Stimulated activated CD4-positive, alpha-beta T cell treated with anti-CD3 and anti-CD28 coated beads, Interleukin-12 subunit alpha, Interleukin-12 subunit beta, amount 100 ng/mL, for 48 hours (primary cell): ENCODE measurements around the gene SLC24A4.

Experiments used
- DNase-seq, 3 donors: peaks; one replicate each; pipeline ENCODE4 v3.0.0-alpha.2; 2020; ENCODE audit warnings: low read depth in 2 of 3, low spot score in 1 of 3

The SLC24A4 gene

DNA sequence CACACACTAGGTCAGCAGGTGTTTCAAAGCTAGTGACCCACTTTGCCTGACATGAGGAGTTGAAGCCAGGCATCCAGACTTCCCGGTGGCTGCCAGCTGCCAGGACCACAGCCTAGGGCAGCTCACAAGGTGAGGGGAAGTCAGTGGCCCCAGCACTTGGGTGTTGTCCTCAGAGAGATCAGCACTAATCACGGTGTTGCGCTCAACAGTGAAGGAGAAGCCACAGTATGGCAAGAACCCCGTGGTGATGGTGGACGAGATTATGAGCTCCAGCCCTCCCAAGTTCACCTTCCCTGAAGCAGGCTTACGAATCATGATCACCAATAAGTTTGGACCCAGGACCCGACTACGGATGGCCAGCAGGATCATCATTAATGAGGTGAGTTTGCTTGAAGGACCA lies 130.7 kb downstream of the SLC24A4 start:
- DNase-seq: no peak

DNA sequence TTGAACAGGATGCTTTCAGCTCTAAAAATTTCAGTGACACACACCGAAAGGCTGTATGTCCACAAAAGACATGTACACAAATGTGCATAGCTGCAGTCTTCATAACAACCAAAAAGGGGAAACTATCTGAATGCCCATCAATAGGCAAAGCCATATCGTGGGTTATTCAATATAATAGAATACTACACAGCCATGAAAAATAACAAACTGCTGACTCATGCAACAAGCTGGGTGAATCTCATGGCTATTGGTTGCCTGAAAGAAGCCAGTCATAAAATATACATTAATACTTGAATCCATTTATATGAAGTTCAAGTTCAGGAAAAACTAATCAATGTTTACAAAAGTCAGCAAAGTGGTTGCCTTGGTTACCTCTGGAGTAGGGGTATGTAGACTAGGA lies 132.3 kb downstream of the SLC24A4 start:
- DNase-seq: no peak

DNA sequence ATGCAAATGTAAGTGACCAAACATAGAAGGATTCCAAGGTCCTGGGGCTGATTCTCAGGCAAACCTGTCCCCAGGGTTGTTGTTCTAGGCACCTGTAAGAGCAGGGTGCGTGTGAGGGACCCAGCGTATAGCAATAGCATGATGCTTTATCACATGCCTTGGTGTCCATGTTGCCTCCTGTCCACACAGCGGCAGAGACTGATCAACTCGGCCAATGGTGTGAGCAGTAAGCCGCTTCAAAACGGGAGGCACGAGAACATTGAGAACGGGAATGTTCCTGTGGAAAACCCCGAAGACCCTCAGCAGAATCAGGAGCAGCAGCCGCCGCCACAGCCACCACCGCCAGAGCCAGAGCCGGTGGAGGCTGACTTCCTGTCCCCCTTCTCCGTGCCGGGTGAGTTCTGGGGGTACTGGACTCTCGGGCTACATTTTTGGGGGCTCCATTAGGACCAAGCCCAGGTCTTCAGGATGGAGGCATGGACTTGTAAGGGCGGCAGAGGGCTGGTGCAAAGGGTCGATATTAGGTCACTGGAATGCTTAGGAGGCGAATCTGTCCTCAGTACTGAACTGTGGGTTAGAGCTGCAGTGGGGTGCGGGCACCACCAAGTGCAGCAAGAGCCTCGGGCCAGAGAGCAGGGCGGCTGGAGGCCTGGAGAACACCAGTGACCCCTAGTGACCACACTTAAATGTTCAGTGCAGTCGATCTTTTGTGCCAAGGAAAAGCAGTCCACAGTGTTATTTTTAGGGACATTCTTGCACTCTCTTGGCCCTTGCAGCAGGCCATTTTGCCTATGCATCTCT lies 133.4 kb downstream of the SLC24A4 start:
- peak in 1 of 3 donors; percentile 6 for DNase-seq

DNA sequence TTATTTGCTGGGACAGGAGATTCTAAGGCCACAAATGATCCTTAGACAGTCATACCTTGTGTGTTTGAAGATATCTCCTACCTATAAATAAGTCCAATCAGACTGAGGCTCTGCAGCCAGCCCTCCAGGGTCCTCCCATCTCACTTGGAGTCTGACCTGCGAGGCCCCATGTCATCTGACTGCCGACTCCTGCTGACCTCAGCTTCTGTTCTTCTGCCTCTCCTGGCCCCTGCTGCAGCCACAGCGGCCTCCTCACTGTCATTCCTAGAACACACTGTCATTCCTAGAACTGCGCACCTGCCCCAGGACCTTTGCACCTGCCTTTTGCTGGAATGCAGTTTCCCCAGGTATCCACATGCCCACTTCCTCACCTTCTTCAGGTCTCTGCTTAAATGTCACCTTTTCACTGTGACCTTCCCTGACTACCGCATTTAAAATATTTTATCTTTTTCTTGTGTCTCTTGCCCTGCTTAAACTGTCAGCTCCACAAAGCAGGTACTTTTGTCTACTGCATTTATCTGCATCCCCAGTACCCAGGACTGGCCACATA lies 134.1 kb downstream of the SLC24A4 start:
- no peak for DNase-seq

DNA sequence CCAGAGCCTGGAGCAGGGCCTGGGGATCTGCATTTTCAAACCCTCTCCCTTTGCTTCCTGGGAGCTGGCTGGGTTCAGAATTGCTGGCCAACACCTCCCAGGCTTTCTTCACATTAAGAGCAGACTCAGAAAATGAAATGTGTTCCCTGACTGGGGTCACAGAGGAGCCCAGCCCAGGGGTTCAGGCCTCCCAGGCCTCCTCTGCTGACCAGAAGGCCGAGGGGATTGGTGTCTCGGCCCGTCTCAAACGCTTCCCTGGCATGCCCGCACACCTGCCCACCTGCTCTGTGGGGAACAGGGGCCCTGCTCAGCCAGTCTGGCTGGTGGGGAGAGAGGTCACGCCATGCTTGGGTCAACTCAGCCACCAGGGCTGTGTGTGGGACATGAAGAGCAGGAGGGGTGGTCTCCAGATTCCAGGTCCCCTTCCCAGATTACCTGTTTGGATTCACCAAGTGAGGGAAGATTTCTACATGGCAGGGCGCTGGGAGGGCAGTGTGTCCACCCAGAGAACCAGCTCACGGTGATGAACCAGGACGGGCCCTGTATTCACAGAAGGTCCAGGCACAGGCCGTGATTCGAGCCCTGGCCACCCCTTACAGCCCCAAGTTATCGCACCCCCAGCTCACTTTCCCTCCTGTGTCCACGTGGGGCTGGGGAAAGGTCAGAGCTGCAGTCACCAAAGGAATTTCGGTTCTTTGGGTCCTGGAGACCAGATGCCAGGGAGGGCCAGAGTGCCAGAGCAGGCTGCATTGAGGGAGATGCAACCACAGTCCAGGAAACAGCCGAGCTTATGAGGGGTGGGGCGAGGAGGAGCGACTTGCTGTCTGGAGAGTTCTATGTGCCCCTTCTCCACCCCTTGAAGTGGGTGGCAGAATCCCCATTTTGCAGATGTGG lies 135.4 kb downstream of the SLC24A4 start:
- no peak for DNase-seq

DNA sequence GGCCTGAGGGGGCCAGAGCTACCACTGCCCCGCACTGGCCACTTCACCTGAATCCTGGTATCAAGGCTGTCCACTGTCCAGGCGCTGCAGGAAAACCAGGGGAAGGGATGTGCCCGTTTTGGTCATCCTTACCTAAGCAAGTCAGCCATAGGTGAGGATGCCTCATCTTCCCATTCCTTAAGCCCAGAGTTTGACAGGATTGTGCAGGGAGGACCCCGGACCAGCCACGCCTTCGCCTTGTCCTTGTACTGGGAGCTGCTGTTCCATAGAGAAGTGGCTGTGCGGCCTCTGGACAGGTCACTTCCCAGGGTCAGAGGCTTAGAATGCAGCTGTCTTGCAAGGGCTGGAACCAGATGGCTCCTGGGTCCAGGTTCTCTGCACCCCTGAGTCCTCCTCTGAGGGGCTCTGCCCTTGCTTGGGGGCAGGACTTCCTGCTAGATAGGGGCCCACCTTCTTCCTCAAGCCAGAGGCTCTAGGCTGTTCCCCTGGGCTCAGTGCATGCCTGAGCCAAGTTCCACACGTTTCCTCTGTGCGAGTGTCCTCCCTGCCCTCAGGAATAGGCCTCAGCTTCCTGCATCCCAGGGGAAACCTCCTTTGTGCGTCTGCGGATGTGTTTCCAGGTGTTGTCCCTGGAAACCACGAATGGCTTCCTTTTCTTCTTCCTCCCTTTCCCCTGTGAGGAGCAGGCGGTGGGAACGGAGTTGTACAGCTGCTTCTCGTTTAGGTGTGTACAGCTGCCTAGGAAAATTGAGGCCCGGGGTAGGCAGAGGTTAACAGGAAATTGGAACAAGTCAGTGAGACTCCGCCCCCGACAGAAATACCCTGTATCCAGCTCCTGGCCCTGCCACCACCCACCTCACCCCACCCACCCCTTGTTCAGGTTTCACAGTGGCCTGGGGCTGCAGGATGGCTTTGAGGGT lies 136.3 kb downstream of the SLC24A4 start:
- DNase-seq: no peak

DNA sequence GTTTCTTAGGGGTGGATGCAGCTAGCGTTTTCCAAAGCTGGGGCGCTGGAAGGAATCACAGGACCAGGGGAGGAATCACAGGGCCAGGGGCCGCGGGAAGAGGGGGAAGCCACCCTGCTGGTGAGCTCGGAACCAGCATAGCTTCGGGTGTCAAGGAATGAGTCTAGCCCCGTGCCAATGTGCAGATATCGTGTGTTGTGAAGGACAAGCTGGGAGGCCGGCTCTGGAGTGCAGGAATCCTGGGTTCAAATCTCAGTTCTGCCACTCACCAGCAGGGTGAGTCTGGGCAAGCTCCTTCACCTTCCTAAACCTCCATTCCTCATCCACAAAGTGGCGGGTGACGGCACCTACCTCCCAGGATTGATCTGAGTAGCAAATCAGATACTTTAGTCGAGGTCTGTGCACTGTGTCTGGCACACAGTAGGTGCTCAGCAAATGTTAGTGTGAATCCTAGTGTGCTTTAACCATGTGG lies 137.0 kb downstream of the SLC24A4 start:
- DNase-seq: no peak

DNA sequence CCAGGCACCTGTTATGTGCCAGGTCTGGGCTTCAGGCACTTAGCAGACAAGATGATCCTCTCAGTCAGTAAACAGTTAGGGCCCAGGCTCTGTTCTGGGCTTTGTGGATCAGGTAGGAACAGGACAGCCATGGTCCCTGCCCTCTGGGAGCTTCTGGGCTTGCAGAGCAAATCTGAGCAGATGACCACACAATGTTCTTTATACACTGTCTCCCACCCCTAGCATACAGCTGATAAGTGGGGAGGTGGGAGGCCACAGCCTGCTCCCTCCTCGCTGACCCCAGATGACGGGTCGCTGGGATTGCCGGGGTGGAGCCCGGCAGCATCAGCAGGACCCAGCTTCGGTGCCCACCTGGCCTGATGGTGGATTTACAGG lies 137.6 kb downstream of the SLC24A4 start:
- no peak for DNase-seq

DNA sequence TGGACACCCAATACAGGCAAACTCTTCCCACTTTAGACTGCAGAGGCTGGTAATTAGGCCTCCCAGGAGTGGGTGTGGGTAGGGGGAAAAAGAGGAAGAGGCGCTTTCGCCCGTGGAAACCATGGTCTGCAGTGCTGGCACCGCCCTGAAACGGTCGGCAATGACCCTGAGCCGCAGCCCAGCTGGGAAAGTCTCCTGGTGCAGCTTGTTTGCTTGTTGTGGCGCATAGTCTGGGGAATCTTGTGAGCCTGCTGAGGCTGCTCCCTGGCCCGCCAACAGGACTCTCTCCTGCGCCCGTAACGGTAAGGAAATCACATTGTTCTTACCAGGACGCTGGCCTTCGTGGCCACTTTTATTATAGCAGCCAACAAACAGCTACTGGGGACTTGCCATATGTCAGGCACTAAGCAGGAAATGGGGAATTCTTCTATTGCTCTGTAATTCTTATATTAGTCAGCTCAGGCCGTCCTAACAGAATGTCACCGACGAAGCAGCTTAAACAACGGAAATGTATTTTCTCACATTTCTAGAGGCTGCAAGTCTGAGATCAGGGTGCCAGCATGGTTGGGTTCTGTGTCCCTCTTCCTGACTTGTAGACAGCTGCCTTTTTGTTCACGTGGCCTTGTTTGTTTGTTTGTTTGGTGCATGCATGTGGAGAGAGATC lies 138.1 kb downstream of the SLC24A4 start:
- DNase-seq: no peak

DNA sequence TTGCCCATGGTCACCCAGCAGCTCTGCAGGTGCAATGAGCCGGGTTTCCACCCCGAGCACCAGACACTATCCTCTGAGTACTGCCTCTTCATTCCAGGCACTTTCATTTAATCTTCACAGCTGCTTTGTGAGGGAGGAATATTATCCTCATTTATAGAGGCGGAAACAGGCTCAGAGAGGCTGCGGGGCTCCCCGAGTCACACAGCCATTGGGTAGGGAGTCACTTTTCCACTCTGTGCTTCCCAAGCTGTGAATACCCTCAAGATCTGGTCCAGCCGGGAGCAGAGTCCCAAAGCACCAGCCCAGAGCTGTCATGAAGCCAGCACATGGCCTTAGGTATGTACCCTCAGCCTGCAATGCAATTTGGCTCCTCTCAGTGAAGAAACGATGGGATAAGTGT lies 138.9 kb downstream of the SLC24A4 start:
- DNase-seq: no peak

DNA sequence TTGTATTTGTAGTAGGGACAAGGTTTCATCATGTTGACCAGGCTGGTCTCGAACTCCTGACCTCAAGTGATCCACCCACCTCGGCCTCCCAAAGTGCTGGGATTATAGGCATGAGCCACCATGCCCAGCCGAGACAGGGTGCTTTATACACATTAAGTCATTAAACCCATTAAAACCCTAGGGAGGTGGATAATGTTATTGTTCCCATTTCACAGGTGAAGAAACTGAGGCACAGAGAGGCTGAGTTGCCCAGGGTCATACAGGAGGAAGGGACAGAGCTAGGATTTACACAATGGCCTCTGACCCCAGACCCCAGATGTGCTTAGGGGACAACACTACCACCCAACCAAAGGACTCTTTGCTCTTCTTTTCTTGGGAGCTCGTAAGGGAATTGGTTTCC lies 139.6 kb downstream of the SLC24A4 start:
- no peak for DNase-seq

DNA sequence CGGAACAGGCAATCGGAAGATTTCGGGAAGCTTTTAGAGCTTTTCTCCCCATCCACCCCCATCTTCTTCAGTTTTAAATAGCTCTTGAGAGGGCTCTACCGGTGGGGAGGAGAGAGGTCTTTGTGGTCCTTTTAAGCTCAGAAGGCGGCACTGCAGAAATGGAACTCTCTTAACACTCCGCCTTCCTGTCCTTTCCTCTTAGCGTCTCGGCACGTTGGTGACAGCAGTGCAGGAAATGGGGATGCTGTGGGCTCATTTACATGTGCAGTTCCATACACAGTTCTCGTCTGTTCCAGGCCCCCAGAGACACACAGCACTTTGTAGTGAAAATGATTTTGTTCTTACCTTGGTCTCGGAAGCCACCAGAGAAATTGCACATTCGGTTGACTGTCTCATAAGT lies 140.2 kb downstream of the SLC24A4 start:
- DNase-seq: no peak

DNA sequence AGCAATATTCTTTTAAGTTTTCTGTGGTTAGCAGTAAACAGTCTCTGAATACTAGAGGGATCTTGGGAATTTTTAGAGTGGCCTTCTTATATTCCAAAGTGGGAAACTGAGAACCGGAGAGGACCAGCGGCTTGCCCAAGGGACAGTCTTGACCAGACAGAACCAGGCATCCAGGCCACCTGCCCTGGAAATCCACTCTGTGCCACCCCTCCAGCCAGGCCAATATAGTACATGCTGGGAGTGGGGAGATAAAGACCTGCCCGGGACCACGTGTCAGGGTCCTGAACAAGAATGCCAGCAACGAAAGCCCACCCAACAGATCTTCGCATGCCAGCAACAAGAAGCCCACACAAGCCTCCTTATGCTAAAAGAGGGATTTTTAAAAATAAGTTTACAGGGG lies 141.2 kb downstream of the SLC24A4 start:
- DNase-seq: no peak

DNA sequence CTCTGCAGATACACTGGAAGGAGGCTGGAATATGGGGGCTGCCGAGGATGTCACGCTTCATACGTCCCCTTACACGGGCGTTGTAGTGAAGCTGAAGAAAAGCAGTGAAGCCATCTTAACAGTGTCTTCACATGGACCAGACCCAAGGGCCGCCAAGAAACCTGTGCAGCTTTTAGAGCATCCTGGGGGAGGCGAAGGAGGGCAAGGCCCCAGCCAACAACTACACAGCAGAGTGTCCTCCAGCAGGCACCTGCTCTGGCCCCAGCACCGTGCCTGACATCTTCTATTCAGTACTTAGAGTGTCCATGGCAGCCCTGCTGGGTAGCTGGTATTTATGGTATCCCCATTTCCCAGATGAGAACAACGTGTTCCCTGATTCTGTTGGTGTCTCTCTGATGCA lies 141.8 kb downstream of the SLC24A4 start:
- no peak for DNase-seq

DNA sequence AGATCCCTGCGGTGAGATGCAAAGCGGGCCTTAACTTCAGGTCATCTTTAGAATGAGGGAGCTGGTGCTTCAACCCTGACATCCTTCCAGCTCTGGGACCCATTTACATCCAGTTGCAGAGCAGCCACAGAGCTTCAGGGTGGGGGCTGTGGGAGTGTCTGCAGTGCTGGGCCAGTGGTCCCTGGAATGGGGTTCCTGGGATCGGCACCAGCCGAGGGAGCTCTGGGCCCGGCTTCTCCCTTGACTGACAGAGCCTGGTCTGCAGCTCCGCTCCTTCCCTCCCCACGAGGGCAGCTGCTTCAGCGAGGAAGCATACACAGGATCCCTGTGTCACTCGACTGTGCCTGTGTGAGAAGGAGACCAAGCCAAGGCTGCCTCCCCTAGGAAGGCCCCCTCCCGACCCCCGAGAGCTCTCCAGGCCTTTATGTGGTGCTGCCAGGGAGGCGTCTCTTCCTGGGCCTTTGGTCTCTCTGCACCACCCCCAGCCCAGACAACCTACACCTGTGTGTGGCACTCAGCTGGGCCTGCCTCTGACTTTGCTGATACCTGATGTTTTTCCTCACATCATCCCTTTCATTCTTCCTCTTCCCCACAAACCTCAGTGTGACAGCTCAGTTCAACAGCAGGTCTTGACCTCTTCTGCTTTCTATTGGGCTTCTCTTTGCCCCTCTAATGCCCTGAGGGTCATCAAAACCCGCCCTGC lies 142.5 kb downstream of the SLC24A4 start:
- DNase-seq: no peak

DNA sequence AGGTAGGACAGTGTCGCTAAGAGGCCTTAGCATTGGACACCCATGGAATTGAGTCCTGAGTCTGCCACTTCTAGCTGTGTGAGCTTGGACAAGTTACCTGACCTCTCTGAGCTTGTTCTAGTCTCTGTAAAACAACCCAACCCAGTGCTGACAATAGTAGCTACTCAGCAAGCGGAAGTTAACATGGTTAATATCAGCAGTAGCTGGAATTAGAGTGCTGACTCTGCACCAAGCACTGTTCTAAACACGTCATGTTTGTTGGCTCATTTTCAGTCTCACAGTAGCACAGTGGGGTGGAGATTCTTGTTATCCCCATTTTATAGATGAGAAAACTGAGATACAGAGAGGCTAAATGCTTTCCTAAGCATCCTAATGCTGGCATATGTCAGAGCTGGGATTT lies 143.1 kb downstream of the SLC24A4 start:
- no peak for DNase-seq

DNA sequence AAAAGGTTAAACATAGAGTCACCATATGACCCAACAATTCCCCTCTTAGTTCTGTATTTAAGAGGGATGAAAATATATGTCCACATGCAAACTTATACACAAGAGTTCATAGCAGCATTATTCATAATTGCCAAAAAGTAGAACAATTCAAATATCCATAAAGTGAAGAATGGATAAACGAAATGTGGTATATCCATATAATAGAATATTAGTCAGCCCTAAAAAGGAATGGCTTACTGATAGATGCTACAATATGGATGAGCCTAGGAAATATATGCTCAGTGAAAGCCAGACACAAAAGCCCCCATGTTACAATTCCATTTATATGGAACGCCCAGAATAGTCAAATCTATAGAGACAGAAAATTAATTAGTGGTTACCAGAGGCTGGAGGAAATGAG lies 146.6 kb downstream of the SLC24A4 start:
- DNase-seq: no peak

DNA sequence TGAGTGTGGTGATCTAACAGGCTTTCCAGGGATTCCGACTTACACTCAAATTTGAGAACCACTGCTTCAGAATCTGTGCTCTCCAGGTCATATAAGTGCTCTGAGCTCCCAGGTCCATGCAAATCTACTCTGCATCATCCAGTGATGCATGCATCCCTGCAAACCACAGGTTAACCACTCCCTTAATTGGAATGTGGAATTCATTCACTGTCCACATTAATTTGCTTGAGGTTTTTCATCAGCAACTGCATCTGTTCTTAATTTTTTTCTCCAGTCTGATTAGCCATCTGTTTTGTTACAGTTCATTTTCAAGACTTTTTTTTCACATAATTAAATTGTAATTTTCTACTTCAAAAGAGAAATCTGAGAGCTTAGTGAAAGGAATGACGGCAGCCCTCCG lies 147.2 kb downstream of the SLC24A4 start:
- DNase-seq: no peak

DNA sequence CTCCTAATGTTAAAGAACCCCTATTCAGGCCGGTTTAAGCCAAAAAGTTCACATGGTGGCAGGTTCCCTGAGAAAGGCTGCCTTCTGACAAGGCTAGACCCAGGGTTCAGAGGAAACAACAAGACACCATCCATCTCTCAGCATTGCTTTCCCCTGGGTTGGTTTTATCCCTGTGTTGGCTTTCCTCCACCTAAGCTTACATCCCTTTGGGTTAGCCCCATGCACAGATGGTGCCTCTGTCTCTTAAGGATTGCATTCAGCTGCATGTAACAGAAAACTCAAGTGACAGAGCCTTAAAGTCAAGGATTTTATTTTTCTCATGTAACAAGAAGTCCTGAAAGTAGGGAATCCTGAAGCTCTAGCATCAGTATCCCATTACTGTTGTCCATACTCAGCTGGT lies 147.8 kb downstream of the SLC24A4 start:
- DNase-seq: no peak

DNA sequence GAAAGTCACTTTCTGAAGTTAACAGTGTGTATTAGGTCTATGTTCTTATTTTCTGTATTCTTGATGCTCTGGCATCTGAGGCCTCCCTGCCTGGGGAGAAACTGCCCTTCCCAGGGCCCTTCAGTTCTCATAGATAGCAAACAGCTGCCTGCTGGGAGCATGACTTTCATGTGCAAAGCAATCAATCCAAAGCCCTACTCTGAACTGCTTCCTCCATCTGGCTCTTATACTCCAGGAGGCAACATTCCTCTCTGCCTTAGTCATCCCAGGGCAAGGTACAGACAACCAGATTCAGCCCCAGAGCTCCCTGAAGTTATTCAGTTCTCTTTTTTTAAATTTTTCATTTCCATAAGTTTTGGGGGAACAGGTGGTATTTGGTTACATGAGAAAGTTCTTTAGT lies 149.0 kb downstream of the SLC24A4 start:
- DNase-seq: no peak
